CD4-positive, alpha-beta T cell treated with Interleukin-6 at 100 ng/mL for 8 hours (primary cell): ENCODE data around the gene ERC2.

Experiments
- DNase-seq: peaks from one replicate; pipeline ENCODE4 v3.0.0-alpha.2; 2020; ENCODE audit warnings: mixed read lengths, low spot score

The ERC2 gene

DNA sequence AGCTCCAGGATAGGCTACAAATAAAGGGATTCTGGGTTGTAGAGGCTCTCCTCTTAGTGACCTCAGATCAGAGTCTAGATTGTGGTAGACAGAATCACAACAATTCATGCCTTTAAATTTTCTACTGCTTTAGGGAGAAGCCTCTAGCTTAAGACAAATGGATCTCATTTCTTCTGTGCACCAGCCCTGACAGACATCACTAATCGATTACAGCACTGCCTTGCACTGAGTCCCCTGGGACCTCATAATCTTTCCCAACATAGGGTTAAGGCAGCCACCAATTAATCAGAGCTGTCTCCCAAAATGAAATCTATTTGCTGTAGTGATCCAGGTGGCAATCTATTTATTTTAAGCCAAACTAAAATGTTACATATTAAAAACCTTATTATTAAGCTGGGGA is 544.6 kb downstream of the ERC2 start:
- DNase-seq = no peak

DNA sequence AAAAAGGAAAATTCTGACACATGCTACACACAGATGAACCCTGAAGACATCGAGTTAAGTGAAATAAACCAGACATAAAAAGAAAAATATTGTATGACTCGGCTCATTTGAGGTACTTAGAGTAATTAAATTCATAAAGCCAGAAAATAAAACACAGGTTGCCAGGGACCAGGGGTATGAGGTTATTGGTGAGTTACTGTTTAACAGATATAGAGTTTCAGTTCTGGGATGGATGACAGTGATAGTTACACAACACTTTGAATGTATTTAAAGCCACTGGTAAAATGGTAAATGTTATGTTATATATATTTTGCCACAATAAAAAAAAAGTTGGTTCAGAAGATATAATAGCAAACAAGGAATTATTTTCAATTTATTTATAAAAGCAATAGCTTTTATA is 545.1 kb downstream of the ERC2 start:
- no peak for DNase-seq

DNA sequence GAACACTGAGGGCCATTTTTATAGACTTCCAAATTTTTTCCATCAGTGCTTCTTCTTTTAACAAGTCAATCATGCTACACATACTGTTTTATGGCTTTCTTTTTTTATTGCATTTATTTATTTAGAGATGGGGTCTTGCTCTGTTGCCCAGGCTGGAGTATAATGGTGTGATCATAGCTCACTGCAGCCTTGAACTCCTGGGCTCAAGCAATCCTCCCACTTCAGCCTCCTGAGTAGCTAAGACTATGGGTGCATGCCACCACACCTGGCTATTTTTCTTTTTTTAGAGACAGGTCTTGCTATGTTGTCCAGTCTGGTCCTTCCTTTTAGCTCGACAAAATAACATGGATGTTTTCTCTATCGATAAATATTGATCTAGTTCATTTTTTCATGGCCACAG is 555.4 kb downstream of the ERC2 start:
- DNase-seq = no peak

DNA sequence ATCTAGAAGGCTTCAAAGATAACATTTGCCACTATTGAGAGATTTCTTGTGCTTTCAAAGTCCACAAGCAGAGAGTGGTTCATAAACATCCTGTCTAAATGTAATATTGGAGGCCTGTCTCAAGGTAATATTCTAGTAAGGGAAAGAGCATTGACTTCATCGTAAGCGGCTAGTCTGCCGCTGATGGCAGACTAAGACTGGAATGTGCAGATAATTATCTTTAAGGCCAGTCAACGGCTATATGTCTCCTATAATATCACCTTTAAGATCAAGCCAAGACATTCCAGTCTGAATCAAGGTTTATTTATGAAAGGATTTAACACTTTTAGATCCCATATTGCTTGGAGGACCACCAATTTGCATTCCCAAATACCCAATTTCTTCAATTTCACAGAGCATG is 557.0 kb downstream of the ERC2 start:
- DNase-seq = no peak

DNA sequence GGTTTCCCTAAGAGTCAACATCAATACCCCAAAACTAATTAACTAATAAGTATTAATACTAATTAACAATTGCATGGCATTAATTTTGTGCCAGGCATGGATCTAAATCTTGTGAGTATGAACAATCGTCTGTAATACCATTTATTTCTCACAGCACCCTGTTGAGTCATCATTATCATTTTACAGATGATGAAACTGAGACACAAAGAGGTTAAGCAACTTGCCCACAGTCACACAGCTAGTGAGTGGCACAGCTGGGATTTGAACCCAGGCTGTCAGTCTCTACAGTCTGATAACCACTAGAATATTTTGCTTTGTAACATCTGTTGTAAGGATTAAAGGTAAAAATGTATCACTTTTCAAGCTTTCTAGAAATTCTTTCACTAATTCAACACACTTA is 557.7 kb downstream of the ERC2 start:
- DNase-seq = no peak

DNA sequence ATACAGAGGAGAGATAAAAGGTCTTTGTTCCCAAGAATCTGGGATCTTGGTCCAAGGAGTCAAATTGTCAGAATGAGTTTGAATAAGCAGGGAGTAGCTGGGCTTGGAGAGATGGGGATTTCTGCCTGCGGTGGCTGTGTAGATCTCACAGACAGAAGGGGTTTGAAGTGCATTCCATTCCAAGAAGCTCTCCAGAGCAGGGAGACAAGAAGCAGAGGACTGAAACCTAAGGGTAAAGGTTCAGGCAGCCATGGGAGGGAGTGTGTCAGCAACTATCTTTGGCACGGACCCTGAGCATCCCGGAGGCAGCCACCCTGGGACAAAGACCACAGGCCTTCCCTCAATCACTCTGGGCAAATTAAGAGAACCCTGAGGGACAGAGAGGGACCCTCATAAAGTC is 558.9 kb downstream of the ERC2 start:
- no peak for DNase-seq

DNA sequence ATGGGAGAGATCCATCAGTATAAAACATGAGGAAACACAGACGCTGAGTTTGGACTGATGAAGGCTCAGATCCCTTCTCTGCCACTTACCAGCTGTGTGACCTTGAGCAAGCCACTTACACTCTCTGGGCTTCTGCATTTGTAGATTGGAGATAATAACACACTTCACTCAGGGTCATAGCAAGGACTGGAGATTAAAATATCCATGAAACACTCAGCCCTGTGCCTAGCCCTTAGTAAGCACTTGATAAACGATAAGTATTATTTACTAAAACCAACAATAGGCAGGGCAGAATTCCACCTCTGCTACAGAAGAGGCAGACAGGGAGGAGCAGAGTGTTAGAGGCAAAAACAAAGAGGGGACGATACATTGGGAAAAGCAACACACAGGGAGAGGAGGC is 560.7 kb downstream of the ERC2 start:
- DNase-seq = no peak

DNA sequence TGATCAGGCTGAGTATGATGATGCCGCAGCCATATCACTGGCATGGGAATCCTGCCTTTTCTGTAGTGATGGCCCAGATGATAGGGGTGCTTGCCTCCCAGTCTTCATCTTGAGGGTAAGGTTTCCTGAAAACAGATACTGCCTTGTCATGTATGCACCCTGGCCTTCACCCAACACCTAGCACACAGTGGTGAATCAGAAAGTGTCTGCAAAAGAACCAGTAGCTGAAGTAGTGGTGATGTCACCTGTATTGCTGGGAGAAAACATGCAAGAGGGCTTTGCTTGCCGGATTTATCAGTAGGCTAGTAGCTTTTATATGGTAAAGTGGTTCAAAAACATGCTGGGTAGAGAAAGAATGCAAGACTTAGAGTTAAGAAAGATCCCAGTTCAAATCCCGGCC is 561.4 kb downstream of the ERC2 start:
- DNase-seq = no peak

DNA sequence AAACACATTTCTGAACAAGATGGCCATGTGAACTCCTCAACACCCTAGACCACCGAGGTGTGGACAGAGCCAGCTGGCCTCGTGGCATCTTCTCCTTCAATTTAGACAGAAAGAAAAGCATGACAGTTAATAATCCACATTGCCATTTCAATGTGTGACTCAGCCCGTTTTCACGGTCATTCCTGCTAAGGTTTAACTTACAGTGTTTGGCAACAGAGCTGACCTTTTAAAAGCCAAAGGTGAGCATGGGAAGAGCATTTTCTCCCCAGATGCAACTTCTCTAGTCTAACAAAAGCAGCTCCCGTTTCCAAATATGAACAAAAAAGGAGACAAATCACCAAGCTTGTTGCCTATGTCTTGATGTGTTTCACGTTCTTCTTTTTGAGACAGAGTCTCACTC is 563.6 kb downstream of the ERC2 start:
- DNase-seq = no peak

DNA sequence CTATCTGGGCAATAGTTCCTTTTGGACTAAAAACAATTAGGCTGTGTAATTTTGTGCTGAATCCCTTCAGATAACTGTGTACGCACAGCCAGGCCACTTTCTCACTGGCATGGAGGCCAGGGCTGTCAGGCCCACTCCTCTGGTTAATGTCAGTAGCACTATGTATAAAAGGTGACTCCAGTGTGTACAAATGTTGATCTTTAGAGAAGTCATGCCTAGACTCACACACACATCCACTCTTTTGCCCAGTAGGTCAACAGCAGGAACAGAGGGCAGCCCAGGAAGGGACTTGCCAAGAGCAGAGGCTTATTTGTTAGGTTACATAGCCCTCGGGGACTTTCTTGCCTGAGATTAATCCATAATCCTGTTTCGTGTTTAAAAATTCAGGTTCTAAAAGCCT is 564.6 kb downstream of the ERC2 start:
- no peak for DNase-seq

DNA sequence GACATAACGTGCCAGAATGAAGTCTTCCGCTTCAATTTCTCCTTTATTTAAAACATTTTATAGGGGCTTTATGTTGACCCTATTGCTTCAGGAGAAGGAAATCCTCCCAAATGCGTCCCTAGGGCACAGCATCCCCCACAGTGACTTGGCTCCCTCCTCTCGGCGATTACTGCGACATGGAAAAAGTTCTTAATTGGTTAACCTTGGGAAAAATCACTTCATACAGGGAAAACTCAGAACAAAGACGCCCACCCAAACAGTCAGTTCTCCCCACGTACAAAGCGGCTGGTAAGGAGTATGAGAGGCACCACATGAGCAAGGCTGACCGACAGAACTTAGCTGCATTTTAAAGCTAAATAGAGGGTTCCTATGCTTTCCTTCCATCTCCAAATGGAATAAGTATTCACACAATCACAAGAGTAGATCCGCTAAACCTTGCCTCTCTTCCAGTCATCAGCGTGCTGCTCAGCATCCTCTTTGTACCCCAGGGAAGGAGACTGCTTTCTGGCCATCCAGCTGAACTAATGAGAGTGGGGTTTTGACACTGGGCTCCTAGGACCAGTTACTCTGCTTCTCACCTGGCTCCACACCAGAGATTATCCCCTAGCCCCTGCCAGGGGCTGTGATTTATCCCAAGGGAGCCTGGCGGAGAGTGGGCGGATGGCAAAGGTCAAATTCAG is 565.9 kb downstream of the ERC2 start:
- no peak for DNase-seq

DNA sequence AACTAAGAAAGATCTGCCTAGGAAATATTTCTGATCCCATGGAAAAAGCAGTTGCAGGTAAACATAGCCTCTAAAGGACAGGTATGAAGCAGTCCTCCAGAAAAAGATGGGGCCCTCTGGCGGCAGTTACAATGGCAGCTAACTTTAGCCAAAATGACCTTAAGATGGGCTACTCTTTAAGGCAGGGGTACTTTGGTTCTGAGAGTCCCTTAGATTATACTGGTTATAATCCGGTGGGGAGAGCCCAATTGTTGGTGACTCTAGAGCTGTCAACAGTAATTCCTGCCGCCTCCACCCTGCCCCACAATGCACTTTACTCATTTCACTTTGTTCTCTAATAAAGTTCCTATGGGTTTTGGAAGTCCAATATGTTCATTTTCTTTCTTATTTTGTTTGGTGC is 568.4 kb downstream of the ERC2 start:
- DNase-seq = no peak

DNA sequence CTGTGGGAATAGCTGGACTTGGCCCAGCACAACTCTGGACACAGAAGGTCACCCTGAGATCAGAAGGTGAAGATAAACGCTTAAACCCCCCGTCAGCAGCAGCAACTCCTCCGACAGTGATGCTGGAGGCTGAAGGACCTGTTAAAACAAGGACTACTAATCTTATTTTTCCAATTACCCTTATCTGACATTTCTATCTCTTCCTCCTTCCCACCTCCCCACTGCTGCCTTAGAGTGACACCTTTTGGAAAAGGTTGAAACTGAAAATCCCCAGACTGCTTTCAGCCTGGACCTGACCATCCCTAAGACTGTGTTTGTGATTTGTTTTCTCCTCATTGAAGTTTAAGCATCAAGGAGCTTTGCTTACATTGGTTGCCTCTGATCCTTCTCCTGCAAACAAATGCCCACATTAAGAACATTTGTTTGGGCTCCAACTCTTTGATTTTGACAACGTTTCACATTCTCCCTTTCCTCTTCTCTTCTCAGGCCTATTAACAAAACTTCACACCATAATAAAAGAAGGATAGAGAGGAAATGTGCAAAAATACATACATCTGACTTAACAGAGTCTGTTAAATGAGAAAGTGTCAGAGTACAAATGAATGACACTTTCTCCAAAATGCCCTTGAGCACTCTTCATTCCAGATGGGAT is 570.6 kb downstream of the ERC2 start:
- no peak for DNase-seq

DNA sequence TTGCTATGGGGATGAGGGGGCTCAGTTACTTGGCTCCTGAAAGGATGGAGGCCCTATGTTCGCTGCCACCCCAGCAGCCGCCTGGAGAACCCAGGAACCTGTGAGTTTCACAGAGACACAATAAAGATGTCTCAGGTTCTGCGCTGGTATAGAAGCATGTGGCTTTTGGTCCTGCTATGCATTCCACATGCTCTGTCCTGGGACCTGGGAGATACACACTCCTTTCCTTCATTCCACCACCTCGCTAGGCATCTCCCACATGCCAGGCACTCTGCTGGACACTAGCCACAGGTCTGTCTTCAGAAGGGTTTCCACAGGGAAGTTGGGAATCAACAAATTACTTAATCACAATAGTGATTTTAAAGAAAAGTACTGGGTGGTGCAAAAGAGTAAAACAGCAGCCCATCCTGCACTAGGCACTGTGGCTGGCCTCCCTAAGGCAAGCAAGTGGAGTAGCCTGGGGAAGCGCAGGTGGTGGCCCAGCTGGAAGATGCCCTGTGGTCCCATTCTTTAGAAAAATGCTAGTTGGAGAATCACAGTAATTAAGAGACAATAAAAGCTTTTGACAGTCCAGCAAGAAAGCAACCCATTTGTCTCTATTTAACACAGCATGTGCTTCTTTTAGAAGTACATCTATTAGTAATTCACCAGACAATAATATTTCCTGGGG is 572.2 kb downstream of the ERC2 start:
- DNase-seq = no peak

DNA sequence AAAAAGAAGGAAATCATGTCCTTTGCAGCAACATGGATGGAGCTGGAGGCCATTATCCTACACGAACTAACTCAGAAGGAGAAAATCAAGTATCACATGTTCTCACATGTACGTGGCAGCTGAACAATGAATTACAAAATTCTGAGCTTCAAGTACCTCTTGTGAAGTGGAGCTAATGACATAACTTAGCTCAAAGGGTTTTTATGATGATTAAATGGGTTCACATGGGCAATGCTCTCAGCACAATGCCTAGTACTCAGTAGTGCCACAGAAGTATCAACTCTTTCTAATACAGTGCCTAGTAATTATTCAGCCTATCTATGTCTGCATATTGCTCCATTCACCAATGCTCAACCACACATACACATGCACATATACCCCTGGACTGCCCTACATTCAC is 573.7 kb downstream of the ERC2 start:
- no peak for DNase-seq

DNA sequence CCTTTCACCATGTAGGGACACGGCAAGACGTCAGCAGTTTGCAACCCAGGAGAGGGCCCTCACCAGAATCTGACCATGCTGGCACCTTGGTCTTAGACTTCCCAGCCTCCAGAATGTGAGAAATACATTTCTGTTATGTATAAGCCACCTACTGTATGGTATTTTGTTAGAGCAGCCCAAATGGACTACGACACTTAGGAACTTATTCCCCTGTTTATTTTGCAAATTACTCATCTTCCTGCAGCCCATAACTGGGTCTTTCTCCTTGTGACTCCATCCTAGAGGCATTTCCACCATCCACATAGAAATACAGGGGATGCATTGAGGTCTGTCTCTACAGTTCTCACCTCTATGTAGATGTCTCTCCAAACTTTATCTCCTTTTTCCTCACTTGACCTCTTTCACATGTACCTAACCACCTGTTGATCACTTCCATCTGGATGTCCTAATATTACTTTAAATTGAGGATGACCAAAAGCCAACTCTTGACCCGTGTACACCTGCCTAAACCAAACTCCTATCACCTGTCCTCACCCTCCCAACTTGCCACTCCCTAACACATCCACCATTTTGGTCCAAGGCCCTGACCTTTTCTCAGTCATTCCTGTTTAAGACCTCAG is 575.1 kb downstream of the ERC2 start:
- DNase-seq = no peak

DNA sequence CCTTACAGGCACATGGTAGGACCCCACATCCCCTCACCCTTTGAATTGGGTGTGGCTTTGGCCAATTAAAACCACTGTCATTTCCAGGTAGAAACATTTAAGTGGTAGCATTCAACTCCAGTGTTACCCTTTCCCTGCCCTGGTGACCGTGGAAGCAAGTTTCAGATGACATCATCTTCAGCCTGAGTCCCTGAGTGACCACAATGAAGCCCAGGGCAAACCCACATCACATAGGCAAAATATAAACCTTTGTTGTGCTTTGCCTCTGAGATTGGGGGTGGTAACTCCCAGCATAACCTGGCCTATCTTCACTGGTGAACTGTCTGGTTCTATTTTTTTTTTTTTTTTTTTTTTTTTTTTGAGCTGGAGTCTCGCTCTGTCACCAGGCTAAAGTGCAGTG is 577.2 kb downstream of the ERC2 start:
- DNase-seq = no peak

DNA sequence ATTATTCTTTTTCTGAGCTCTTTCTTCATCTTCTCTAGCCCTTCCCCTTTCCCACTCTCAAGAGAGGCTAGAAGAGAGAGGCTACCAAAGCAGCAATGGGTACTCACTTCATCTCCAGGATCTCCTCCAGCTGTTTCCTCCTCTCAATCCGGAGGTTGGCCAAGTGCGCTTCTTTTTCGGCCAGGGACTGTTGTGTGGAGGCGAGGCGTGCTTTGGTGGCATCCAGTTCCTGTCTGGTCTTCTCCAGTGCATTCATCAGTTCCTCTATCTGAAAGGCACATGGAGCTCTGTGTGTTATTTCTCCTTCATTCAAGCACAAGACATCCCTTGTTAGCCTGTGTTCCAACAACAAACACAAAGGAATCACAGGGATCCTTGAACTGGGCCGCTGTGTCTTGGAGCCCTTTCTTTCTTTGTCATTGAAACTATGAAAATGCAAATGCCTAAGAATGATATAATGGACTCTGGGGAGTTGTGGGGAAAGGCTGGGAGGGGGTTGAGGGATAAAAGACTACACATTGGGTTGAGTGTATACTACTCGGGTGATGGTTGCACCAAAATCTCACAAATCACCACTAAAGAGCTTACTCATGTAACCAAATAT is 579.9 kb downstream of the ERC2 start:
- DNase-seq = no peak

DNA sequence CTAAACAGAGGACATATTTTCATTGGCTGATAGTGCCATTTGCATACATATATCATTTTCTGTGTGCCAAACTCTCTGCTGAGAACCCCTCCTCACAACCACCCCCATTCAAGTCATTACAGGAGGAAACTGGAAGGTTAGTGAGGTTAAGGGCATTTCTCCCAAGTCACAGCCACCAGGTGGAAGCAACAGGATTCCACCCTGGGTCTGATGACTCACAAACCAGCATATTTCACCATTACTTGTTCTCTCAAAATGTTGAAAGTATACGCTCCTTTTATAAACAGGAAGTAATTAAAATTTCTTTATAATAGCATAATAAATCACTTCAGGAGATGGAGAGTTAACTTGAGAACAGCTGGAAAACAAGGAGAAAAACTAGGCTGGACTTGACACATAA is 582.5 kb downstream of the ERC2 start:
- no peak for DNase-seq

DNA sequence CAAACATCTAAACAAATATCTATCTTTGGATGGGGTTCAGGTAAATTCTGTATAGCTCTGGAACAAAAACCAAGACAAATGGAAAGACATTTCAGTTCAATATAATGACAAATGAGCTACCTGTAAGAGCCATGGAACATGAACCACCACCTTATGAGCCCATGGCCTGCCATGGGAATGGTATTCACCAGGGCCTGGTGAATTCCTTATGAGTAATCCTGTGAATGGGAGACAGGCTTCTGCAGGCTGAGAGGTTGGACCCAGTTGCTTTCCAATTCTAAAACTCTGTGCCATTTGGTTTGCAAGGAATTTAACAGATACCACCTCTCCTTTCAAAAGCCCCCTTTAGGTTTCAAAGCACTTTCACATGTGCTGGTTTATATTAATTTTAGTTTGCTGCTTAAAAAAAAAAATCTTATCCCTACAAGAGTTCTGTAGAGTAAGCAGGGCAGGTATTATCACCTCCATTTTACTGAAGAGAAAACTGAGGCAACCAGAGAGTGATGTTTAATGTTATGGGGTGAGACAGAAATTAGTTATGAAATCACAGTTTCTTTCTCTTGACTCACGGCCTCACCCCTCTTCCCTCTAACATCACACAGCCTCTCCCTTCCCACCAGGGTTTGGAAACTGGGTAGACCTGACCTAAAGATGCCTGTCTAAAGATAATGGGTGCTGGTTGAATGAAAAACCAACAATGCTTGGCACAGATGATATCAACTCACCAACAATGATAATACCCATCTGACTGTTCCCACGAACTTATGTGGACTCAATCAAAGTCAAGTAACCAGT is 583.6 kb downstream of the ERC2 start:
- no peak for DNase-seq

DNA sequence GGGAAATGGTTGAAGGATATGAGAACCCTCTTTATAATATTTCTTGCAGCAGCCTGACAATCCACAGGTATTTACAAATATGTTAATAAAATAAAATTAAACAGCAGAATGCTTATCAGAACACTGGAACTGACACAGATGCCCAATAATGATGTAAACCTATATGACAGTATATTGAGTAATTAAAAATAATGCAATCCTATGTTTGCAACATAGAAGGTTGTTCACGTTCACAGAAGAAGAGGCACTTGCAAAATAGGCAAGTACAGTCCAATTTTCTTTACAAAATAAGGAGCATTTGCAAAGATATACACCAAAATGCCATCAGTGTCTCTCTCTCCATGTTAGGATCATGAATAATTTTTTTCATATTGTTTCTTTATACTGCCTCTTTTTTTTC is 584.2 kb downstream of the ERC2 start:
- no peak for DNase-seq

DNA sequence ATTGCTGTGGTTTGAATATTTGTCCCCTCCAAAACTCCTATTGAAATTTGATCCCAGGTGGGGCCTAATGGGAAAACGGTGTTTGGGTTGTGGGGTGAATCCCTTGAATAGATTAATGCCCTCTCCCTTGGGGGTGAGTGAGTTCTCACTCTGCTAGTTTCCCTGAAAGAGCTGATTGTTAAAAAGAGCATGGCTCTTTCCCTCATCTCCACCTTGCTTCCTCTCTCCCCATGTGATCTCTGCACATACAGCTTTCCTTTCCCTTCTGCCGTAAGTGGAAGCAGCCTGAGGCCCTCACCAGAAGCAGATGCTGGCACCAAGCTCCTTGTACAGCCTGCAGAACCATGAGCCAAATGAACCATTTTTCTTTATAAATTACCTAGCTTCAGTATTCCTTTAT is 586.3 kb downstream of the ERC2 start:
- DNase-seq = no peak
